Astrocyte (in vitro differentiated cells and primary cell): ENCODE measurements around the gene RNF223. TPM values are rescaled to one million over a fixed set of nuclear protein-coding genes. Genes with fewer than 3 reads are reported as not detected.

Source experiments
- DNase-seq: peaks from one replicate; pipeline ENCODE4 v3.0.0-alpha.2; 2010; ENCODE audit warnings: low read depth
- FAIRE-seq: peaks from 2 replicates; lab custom pipeline; 2011; peaks lifted over from hg19 to GRCh38; lab: Jason Lieb, UNC
- H2AFZ ChIP-seq: 2 replicates; pipeline ENCODE4 v1.6.0; 2012; ENCODE audit warnings: low read depth, low read length, inconsistent platforms
- H3K27ac ChIP-seq: 2 replicates; pipeline ENCODE4 v1.5.1; 2011; ENCODE audit warnings: low read depth, low read length, inconsistent platforms
- H3K27me3 ChIP-seq: 2 replicates; pipeline ENCODE4 v1.6.0; 2011; ENCODE audit warnings: low read length, inconsistent platforms; ENCODE audit not compliant: insufficient read depth
- H3K36me3 ChIP-seq: 2 replicates; pipeline ENCODE4 v1.5.1; 2011; ENCODE audit warnings: low read length, inconsistent platforms; ENCODE audit not compliant: insufficient read depth
- H3K4me1 ChIP-seq: 2 replicates; pipeline ENCODE4 v1.5.1; 2011; ENCODE audit warnings: low read length, inconsistent platforms; ENCODE audit not compliant: insufficient read depth
- H3K4me2 ChIP-seq: 2 replicates; pipeline ENCODE4 v1.6.0; 2012; ENCODE audit warnings: low read length, inconsistent platforms
- H3K4me3 ChIP-seq: 2 replicates; pipeline ENCODE4 v1.5.1; 2011; ENCODE audit warnings: low read depth, mild to moderate bottlenecking, low read length, inconsistent platforms; ENCODE audit not compliant: insufficient read depth
- H3K79me2 ChIP-seq: 2 replicates; pipeline ENCODE4 v1.6.0; 2012; ENCODE audit warnings: mild to moderate bottlenecking, low read length, inconsistent platforms; ENCODE audit not compliant: insufficient read depth
- H3K9ac ChIP-seq: 2 replicates; pipeline ENCODE4 v1.6.0; 2012; ENCODE audit warnings: mild to moderate bottlenecking, low read length, inconsistent platforms
- H3K9me3 ChIP-seq: 2 replicates; pipeline ENCODE4 v1.5.1; 2012; ENCODE audit warnings: low read depth, mild to moderate bottlenecking, low read length, inconsistent platforms; ENCODE audit not compliant: insufficient read depth
- H4K20me1 ChIP-seq: 2 replicates; pipeline ENCODE4 v1.6.0; 2012; ENCODE audit warnings: low read length, inconsistent platforms; ENCODE audit not compliant: insufficient read depth
- H3K27ac Mint-ChIP-seq: one replicate; pipeline ENCODE4 v1.8.0; 2021; ENCODE audit warnings: mild to moderate bottlenecking, mixed read lengths; ENCODE audit not compliant: unreplicated experiment
- H3K27me3 Mint-ChIP-seq: one replicate; pipeline ENCODE4 v1.8.0; 2021; ENCODE audit warnings: low read depth, mixed read lengths; ENCODE audit not compliant: unreplicated experiment
- H3K36me3 Mint-ChIP-seq: one replicate; pipeline ENCODE4 v1.8.0; 2021; ENCODE audit warnings: low read depth, mixed read lengths; ENCODE audit not compliant: unreplicated experiment
- H3K4me1 Mint-ChIP-seq: one replicate; pipeline ENCODE4 v1.8.0; 2021; ENCODE audit warnings: low read depth, mixed read lengths; ENCODE audit not compliant: unreplicated experiment
- H3K4me3 Mint-ChIP-seq: one replicate; pipeline ENCODE4 v1.8.0; 2021; ENCODE audit warnings: mild to moderate bottlenecking, moderate library complexity, mixed read lengths; ENCODE audit not compliant: unreplicated experiment
- H3K9me3 Mint-ChIP-seq: one replicate; pipeline ENCODE4 v1.8.0; 2021; ENCODE audit warnings: mild to moderate bottlenecking, mixed read lengths; ENCODE audit not compliant: unreplicated experiment
- CTCF ChIP-seq: IDR thresholded peaks from 2 replicates; pipeline ENCODE4 v1.5.1; 2011; ENCODE audit warnings: low read depth, mild to moderate bottlenecking, inconsistent platforms, low read length, moderate library complexity; ENCODE audit not compliant: insufficient read depth
- EZH2 ChIP-seq: IDR thresholded peaks from 2 replicates; pipeline ENCODE4 v1.6.1; 2012; ENCODE audit warnings: mild to moderate bottlenecking, low read length, inconsistent platforms; ENCODE audit not compliant: insufficient read depth
- total RNA-seq: library from RNA; stranded (reverse); gene quantifications from 2 replicates; pipeline ENCODE4 v1.2.1, GENCODE V29; 2021

The RNF223 gene
- total RNA-seq, 1 donor from 2014 or later, result 0.18 TPM

DNA sequence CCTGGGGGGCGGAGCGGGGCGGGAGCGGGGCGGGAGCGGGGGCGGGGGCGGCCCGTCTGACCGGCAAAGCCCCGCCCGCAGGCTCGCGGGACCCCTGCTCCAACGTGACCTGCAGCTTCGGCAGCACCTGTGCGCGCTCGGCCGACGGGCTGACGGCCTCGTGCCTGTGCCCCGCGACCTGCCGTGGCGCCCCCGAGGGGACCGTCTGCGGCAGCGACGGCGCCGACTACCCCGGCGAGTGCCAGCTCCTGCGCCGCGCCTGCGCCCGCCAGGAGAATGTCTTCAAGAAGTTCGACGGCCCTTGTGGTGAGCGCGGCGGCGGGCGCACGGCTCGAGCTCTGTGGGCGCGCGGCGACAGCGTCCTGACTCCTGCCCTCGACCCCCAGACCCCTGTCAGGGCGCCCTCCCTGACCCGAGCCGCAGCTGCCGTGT lies 33.0 kb downstream of the RNF223 start:
- no peaks in the 10 kb centered on the region for H3K27me3 Mint-ChIP-seq
- Histone ChIP-seq H3K9ac (no peak overlapping the region), H2AFZ (no peak overlapping the region), H4K20me1 (peaks cover 79% of the 10 kb centered on the region), H3K9me3 (no peaks in the 10 kb centered on the region), H3K79me2 (peaks cover 22% of the 10 kb centered on the region), H3K36me3 (no peaks in the 10 kb centered on the region), H3K4me2 (no peak overlapping the region), H3K4me1 (peaks cover 7% of the 10 kb centered on the region), H3K27me3 (no peaks in the 10 kb centered on the region), H3K4me3 (no peak overlapping the region), H3K27ac (no peak overlapping the region)
- no peak for FAIRE-seq
- H3K4me1 Mint-ChIP-seq, result peaks cover 5% of the 10 kb centered on the region
- H3K4me3 Mint-ChIP-seq, result no peak overlapping the region
- DNase-seq, result no peak
- TF ChIP-seq EZH2 (no peak), CTCF (no peak)
- H3K36me3 Mint-ChIP-seq, result peaks cover 19% of the 10 kb centered on the region
- no peaks in the 10 kb centered on the region for H3K9me3 Mint-ChIP-seq
- H3K27ac Mint-ChIP-seq, result no peak overlapping the region

GRCh38 chr1:1040004-1040991 lies 33.8 kb downstream of the RNF223 start:
- no peaks in the 10 kb centered on the region for H3K36me3 ChIP-seq
- peak; percentile 50 for TF ChIP-seq EZH2
- TF ChIP-seq CTCF, result no peak
- no peak overlapping the region for H2AFZ ChIP-seq
- H3K9me3 ChIP-seq, result no peaks in the 10 kb centered on the region
- peaks cover 18% of the 10 kb centered on the region for H3K36me3 Mint-ChIP-seq
- H3K9me3 Mint-ChIP-seq, result no peaks in the 10 kb centered on the region
- FAIRE-seq (no peak), DNase-seq (peak; percentile 77)
- no peak overlapping the region for H3K9ac ChIP-seq
- H3K27ac Mint-ChIP-seq, result no peak overlapping the region
- peaks cover 22% of the 10 kb centered on the region for H3K79me2 ChIP-seq
- peaks cover 6% of the 10 kb centered on the region for H3K4me1 Mint-ChIP-seq
- no peak overlapping the region for H3K27ac ChIP-seq
- H3K4me2 ChIP-seq, result peak overlapping the region; percentile 79
- peaks cover 7% of the 10 kb centered on the region for H3K4me1 ChIP-seq
- H3K4me3 ChIP-seq, result no peak overlapping the region
- H3K27me3 Mint-ChIP-seq, result no peaks in the 10 kb centered on the region
- H4K20me1 ChIP-seq, result peaks cover 86% of the 10 kb centered on the region
- no peaks in the 10 kb centered on the region for H3K27me3 ChIP-seq
- H3K4me3 Mint-ChIP-seq, result no peak overlapping the region
